WTC11 (cell line): ENCODE measurements around the gene TIMM23B. TPM values are rescaled to one million over a fixed set of nuclear protein-coding genes. Genes with fewer than 3 reads are reported as not detected.
"Not testable (repeated sequence)": the region's sequence is repeated elsewhere in the genome, so short reads cannot be mapped to it uniquely, and the experiment has no call there.

ENCODE experiments used
- ATAC-seq: fragments of 200-7000 bp; cut with Tn5 transposase; 2 replicates; pipeline ENCODE4 v1.10.0; 2021; ENCODE audit warnings: mild to moderate bottlenecking, moderate library complexity
- CTCF ChIA-PET: fragments of 300-600 bp; sonication (Branson Sonifier 250); formaldehyde crosslinking; loops from one replicate; lab custom pipeline; 2021; ENCODE audit warnings: antibody characterized with exemption; lab: Charles Lee
- POLR2A ChIA-PET: fragments of 350-600 bp; sonication (Branson Sonifier 250); formaldehyde crosslinking; loops from one replicate; lab custom pipeline; 2021; ENCODE audit warnings: antibody characterized with exemption; lab: Charles Lee
- DNase-seq: peaks from one replicate; pipeline ENCODE4 v3.0.0; 2021; ENCODE audit warnings: low spot score
- H3K27ac Mint-ChIP-seq: 2 replicates; pipeline ENCODE4 v1.8.0; 2021; ENCODE audit warnings: mixed read lengths
- H3K27me3 Mint-ChIP-seq: 2 replicates; pipeline ENCODE4 v1.8.0; 2021; ENCODE audit warnings: low read depth, mild to moderate bottlenecking, moderate library complexity, mixed read lengths
- H3K36me3 Mint-ChIP-seq: 2 replicates; pipeline ENCODE4 v1.8.0; 2021; ENCODE audit warnings: mixed read lengths
- H3K4me1 Mint-ChIP-seq: 2 replicates; pipeline ENCODE4 v1.8.0; 2022; ENCODE audit warnings: mixed read lengths
- H3K4me3 Mint-ChIP-seq: 2 replicates; pipeline ENCODE4 v1.8.0; 2021; ENCODE audit warnings: mild to moderate bottlenecking, moderate library complexity, mixed read lengths
- H3K9me3 Mint-ChIP-seq: 2 replicates; pipeline ENCODE4 v1.8.0; 2021; ENCODE audit warnings: mixed read lengths
- total RNA-seq: library from RNA; stranded (reverse); gene quantifications from 3 replicates; pipeline ENCODE4 v1.2.3, GENCODE V29; 2021

The TIMM23B gene
- total RNA-seq, 1 experiment from 2014 or later: 18.7 TPM

DNA sequence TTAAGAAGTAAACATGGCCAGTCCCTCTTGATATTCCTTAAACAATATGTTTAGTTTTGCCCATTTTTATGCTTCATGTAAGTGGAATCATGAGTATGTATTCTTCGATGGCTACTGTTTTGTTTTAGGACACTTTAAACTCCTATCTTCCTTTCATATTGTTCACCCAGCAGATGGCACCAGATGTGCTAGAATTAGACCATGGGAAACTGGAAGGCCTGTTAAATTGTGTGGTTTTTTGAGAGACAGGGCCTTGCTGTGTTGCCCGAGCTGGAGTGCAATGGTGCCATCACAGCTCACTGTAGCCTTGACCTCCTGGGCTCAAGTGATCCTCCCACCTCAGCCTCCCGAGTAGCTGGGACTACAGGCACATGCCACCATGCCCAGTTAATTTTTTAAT is 11.3 kb downstream of the TIMM23B start:
- H3K9me3 Mint-ChIP-seq, H3K27me3 Mint-ChIP-seq, CTCF ChIA-PET, H3K4me3 Mint-ChIP-seq, POLR2A ChIA-PET, ATAC-seq, H3K4me1 Mint-ChIP-seq, H3K27ac Mint-ChIP-seq, DNase-seq: not testable (repeated sequence)
- H3K36me3 Mint-ChIP-seq: peaks cover 12% of the 10 kb centered on the region; the same call in 1 of the 2 replicates

DNA sequence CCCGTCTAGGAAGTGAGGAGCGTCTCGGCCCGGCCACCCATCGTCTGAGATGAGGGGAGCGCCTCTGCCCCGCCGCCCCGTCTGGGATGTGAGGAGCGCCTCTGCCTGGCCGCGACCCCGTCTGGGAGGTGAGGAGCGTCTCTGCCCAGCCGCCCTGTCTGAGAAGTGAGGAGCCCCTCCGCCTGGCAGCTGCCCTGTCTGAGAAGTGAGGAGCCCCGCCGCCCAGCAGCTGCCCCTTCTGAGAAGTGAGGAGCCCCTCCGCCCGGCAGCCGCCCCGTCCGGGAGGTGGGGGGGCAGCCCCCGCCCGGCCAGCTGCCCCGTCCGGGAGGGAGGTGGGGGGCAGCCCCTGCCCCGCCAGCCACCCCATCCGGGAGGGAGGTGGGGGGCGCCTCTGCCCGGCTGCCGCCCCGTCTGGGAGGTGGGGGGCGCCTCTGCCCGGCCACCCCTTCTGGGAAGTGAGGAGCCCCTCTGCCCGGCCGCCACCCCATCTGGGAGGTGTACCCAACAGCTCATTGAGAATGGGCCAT is 28.5 kb downstream of the TIMM23B start:
- ATAC-seq, H3K4me3 Mint-ChIP-seq, H3K9me3 Mint-ChIP-seq, DNase-seq, H3K27me3 Mint-ChIP-seq, POLR2A ChIA-PET, H3K27ac Mint-ChIP-seq, CTCF ChIA-PET, H3K4me1 Mint-ChIP-seq: not testable (repeated sequence)
- peaks cover 19% of the 10 kb centered on the region for H3K36me3 Mint-ChIP-seq

DNA sequence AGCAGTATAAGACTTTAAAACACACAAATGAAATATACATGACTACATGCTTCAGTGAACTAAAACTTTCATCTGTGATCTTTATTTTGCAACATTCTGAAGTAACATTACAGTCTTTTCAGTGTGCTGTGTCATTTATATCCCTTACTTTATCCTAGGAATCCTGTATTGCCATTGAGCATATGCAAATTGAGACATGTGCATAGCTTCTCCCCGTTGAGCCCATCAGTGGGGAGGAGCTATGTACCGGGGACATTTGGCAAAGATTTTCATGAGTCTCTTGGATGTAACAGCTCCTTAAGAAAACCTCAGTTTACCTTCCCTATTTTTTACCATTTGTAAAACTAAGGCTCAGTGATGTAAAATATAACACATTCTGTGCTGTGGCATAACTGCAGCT is 29.6 kb downstream of the TIMM23B start:
- CTCF ChIA-PET, H3K27me3 Mint-ChIP-seq, ATAC-seq, DNase-seq, H3K27ac Mint-ChIP-seq, H3K4me1 Mint-ChIP-seq, H3K4me3 Mint-ChIP-seq, H3K9me3 Mint-ChIP-seq, POLR2A ChIA-PET: not testable (repeated sequence)
- peaks cover 14% of the 10 kb centered on the region for H3K36me3 Mint-ChIP-seq

DNA sequence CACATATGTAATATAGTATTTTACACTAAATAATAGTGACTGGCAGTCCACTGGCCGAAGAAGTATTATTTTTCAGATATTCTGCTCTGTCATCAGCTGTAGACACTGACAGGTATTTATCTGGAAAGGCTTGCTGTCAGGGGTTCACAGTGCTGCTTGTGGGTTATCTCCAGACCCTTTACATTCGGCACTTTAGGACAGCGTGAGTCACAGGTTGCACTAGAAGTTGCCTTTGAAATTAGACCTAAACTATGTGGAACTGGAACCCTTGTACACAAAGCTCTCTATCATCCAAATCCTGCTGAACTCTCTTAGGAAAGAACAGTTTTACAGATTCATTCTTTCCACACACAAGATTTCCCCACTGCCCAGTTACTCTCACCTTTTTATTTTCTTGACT is 30.2 kb downstream of the TIMM23B start:
- H3K9me3 Mint-ChIP-seq, H3K4me3 Mint-ChIP-seq, ATAC-seq, H3K27ac Mint-ChIP-seq, POLR2A ChIA-PET, DNase-seq, H3K27me3 Mint-ChIP-seq, H3K4me1 Mint-ChIP-seq, CTCF ChIA-PET: not testable (repeated sequence)
- H3K36me3 Mint-ChIP-seq: peaks cover 14% of the 10 kb centered on the region

DNA sequence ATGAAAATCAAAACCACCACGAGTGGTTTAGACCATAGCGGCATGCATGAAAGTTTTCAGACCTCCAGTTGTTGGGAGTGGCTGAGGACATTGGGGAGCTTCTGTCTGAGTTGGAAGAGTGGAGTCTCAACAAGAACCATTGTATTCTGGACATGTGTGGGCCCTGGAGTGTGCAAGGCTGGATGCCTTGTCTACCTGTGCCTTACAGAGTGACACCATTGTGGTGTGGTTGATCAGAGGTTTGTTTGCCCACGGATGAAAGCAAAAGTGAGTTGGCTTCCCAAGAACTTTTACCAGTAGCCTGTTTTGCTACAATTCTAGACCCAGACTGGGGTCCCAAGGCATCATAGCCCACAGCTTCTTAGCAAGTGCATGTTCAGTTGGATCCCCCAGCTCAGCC is 35.9 kb downstream of the TIMM23B start:
- H3K36me3 Mint-ChIP-seq, H3K27me3 Mint-ChIP-seq, H3K4me3 Mint-ChIP-seq, ATAC-seq, DNase-seq, H3K4me1 Mint-ChIP-seq, CTCF ChIA-PET, H3K27ac Mint-ChIP-seq, H3K9me3 Mint-ChIP-seq, POLR2A ChIA-PET: not testable (repeated sequence)

DNA sequence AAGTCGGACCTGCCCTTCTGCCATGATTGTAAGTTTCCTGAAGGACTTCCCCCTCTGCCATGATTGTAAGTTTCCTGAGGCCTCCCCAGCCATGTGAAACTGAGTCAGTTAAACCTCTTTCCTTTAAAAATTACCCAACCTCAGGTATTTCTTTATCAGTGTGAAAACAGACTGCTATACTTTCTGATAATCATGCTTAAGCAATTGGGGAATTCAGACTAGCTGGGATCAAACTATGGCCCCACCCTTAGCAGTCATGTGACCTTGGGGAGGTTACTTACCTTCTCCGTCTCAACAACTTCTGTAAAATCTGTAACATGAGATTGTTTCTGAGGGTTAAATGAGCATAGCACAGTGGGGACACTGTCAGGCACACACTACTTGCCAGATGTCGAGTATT is 45.4 kb downstream of the TIMM23B start:
- CTCF ChIA-PET, ATAC-seq, H3K36me3 Mint-ChIP-seq, H3K4me3 Mint-ChIP-seq, H3K4me1 Mint-ChIP-seq, DNase-seq, H3K9me3 Mint-ChIP-seq, H3K27me3 Mint-ChIP-seq, H3K27ac Mint-ChIP-seq, POLR2A ChIA-PET: not testable (repeated sequence)

DNA sequence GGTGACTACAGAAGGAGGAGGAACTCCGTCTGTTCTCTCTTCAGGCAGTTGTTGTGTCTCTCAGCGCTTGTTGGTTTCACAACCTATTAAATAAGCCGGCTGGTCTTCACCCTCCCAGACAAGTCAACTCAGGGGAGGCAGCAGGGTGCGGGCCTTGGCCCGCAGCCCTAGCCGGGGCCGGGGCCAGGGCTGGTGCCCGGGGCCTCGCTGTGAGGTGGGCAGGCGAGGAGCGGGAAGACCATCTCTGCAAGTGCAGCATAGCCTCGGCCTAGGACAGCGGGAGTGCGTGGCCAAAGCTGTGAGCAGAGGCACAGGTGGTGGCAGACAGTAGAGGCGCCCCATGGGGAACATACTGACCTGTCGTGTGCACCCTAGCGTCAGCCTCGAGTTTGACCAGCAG is 46.5 kb downstream of the TIMM23B start, which contains the start of gene AGAP6:
TSS of gene AGAP6 (plus strand) at position 31 of the 400 bp plus-strand sequence. CDS start at position 341, 310 bp downstream.
- H3K4me3 Mint-ChIP-seq, H3K4me1 Mint-ChIP-seq, DNase-seq, H3K36me3 Mint-ChIP-seq, H3K9me3 Mint-ChIP-seq, H3K27me3 Mint-ChIP-seq, H3K27ac Mint-ChIP-seq, POLR2A ChIA-PET, CTCF ChIA-PET, ATAC-seq: not testable (repeated sequence)

DNA sequence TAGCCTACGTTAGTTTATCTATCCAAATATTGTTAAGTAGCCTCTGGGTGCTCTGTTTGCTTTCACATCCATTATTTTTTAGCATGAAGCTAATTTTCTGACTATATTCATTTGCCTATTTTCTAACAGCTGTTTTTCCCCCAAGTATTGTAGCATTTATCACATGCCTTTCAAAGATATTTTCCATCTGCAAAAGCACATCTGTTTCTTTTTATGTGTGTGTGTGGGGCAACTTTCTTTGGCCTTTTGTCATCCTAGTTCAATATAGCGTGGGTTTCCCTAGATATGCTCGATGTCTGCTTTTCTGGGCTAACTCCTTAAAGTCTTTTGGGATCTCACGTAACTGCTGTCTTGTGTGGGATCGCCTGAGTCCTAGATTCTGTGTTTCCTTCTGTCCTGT is 53.5 kb downstream of the TIMM23B start:
- H3K4me3 Mint-ChIP-seq, H3K4me1 Mint-ChIP-seq, H3K27me3 Mint-ChIP-seq, H3K36me3 Mint-ChIP-seq, CTCF ChIA-PET, H3K9me3 Mint-ChIP-seq, H3K27ac Mint-ChIP-seq, ATAC-seq, POLR2A ChIA-PET, DNase-seq: not testable (repeated sequence)

DNA sequence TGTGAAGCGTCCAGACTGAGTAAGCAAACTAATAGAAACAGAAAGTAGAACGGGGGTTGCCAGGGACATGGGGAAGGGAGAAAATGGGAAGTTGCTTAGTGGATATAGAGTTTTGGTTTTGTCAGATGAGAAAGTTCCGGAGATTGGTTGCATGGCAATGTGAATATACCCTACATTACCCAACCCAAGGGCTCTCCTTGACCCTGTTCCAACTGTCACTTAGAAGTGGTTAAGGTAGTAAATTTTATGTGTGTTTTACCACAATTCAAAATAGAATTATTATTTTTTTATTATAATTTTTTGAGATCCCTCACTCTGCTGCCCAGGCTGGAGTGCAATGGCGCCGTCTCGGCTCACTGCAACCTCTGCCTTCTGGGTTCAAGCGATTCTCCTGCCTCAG is 72.2 kb downstream of the TIMM23B start:
- POLR2A ChIA-PET, H3K9me3 Mint-ChIP-seq, H3K4me1 Mint-ChIP-seq, DNase-seq, ATAC-seq, H3K27me3 Mint-ChIP-seq, H3K4me3 Mint-ChIP-seq, H3K36me3 Mint-ChIP-seq, H3K27ac Mint-ChIP-seq, CTCF ChIA-PET: not testable (repeated sequence)
